Fibroblast of pulmonary artery (primary cell): ENCODE data around the gene UNC5B.

Source experiments
- DNase-seq: peaks from one replicate; pipeline ENCODE4 v3.0.0-alpha.2; 2010; ENCODE audit warnings: low read depth
- H3K4me3 ChIP-seq: replicated peaks from 2 replicates; pipeline ENCODE4 v1.5.1; 2011; ENCODE audit warnings: low read depth, mild to moderate bottlenecking, control low read depth, low read length, moderate library complexity
- CTCF ChIP-seq: IDR thresholded peaks from 2 replicates; pipeline ENCODE4 v1.5.1; 2011; ENCODE audit warnings: mild to moderate bottlenecking, control low read depth, low read length, inconsistent platforms; ENCODE audit errors: missing control alignments

UNC5B gene

GRCh38 chr10:71324743-71325142, 112.4 kb downstream of the UNC5B start:
- no peak for TF ChIP-seq CTCF
- no peak overlapping the region for H3K4me3 ChIP-seq
- DNase-seq = no peak

GRCh38 chr10:71325267-71325666, 112.9 kb downstream of the UNC5B start:
- TF ChIP-seq CTCF = no peak
- H3K4me3 ChIP-seq = no peak overlapping the region
- DNase-seq = no peak

GRCh38 chr10:71326464-71326881, 114.1 kb downstream of the UNC5B start:
- no peak overlapping the region for H3K4me3 ChIP-seq
- no peak for DNase-seq
- no peak for TF ChIP-seq CTCF

- DNase-seq = no peak
- H3K4me3 ChIP-seq = no peak overlapping the region
- TF ChIP-seq CTCF = no peak
These were observed 118.5 kb downstream of the UNC5B start for GRCh38 chr10:71330789-71331404.

- no peak overlapping the region for H3K4me3 ChIP-seq
- no peak for TF ChIP-seq CTCF
- no peak for DNase-seq
These were observed 119.4 kb downstream of the UNC5B start for GRCh38 chr10:71331736-71332135.

- DNase-seq = no peak
- H3K4me3 ChIP-seq = no peak overlapping the region
- no peak for TF ChIP-seq CTCF
These were observed 120.1 kb downstream of the UNC5B start for GRCh38 chr10:71332466-71332865.

GRCh38 chr10:71333129-71333887, 120.9 kb downstream of the UNC5B start:
- TF ChIP-seq CTCF = no peak
- no peak overlapping the region for H3K4me3 ChIP-seq
- DNase-seq = no peak
